GM23338 (cell line): ENCODE results near the gene CDYL. TPM values are rescaled to one million over a fixed set of nuclear protein-coding genes. Genes with fewer than 3 reads are reported as not detected.

ENCODE experiments used
- ATAC-seq: fragments of 200-7000 bp; cut with Tn5 transposase; 3 replicates; pipeline ENCODE4 v1.9.1; 2020
- DNase-seq: peaks from one replicate; pipeline ENCODE4 v3.0.0-alpha.2; 2015; ENCODE audit warnings: low spot score
- H2AFZ ChIP-seq: fragments of 200-600 bp; sonication (generic); 2 replicates; pipeline ENCODE4 v1.8.0; 2016; ENCODE audit warnings: antibody characterized with exemption, mild to moderate bottlenecking, moderate library complexity
- H3F3A ChIP-seq: fragments of 200-600 bp; sonication (generic); replicated peaks from 2 replicates; pipeline ENCODE4 v1.8.0; 2017; ENCODE audit warnings: antibody characterized with exemption, mixed run types, low read depth
- H3K27ac ChIP-seq: fragments of 200-600 bp; sonication (generic); 2 replicates; pipeline ENCODE4 v1.6.1; 2016; ENCODE audit warnings: low read depth
- H3K27me3 ChIP-seq: fragments of 200-600 bp; sonication (generic); 2 replicates; pipeline ENCODE4 v1.8.0; 2016; ENCODE audit warnings: mild to moderate bottlenecking, mixed run types, moderate library complexity; ENCODE audit not compliant: insufficient read depth
- H3K36me3 ChIP-seq: fragments of 200-600 bp; sonication (generic); 2 replicates; pipeline ENCODE4 v1.8.0; 2016; ENCODE audit warnings: mild to moderate bottlenecking; ENCODE audit not compliant: insufficient read depth
- H3K4me1 ChIP-seq: fragments of 200-600 bp; sonication (generic); 2 replicates; pipeline ENCODE4 v1.8.0; 2016; ENCODE audit warnings: mild to moderate bottlenecking, moderate library complexity; ENCODE audit not compliant: insufficient read depth
- H3K4me2 ChIP-seq: fragments of 200-600 bp; sonication (generic); 2 replicates; pipeline ENCODE4 v1.7.1; 2017; ENCODE audit warnings: mixed run types
- H3K4me3 ChIP-seq: fragments of 200-600 bp; sonication (generic); 2 replicates; pipeline ENCODE4 v1.6.1; 2016; ENCODE audit warnings: mixed run types
- H3K79me2 ChIP-seq: fragments of 200-600 bp; sonication (generic); replicated peaks from 2 replicates; pipeline ENCODE4 v1.8.0; 2017; ENCODE audit warnings: mild to moderate bottlenecking; ENCODE audit not compliant: insufficient read depth
- H3K9me2 ChIP-seq: fragments of 200-600 bp; sonication (generic); 2 replicates; pipeline ENCODE4 v1.8.0; 2017; ENCODE audit not compliant: insufficient read depth
- H4K20me1 ChIP-seq: fragments of 200-600 bp; sonication (generic); replicated peaks from 2 replicates; pipeline ENCODE4 v1.8.0; 2017; ENCODE audit warnings: mild to moderate bottlenecking; ENCODE audit not compliant: insufficient read depth
- H3K27ac Mint-ChIP-seq: 2 replicates; pipeline ENCODE4 v1.8.0; 2020; ENCODE audit warnings: inconsistent platforms, mild to moderate bottlenecking, moderate library complexity, mixed read lengths
- H3K27me3 Mint-ChIP-seq: 3 replicates; pipeline ENCODE4 v1.8.0; 2022; ENCODE audit warnings: low read depth, mild to moderate bottlenecking, moderate library complexity, mixed read lengths, inconsistent platforms; ENCODE audit not compliant: insufficient read depth, poor library complexity
- H3K36me3 Mint-ChIP-seq: 3 replicates; pipeline ENCODE4 v1.8.0; 2021; ENCODE audit warnings: low read depth, mild to moderate bottlenecking, inconsistent platforms, moderate library complexity, mixed read lengths
- H3K4me1 Mint-ChIP-seq: 3 replicates; pipeline ENCODE4 v1.8.0; 2020; ENCODE audit warnings: mild to moderate bottlenecking, inconsistent platforms, mixed read lengths
- H3K4me3 Mint-ChIP-seq: 3 replicates; pipeline ENCODE4 v1.8.0; 2021; ENCODE audit warnings: moderate library complexity, mild to moderate bottlenecking, inconsistent platforms, mixed read lengths
- H3K9me3 Mint-ChIP-seq: 3 replicates; pipeline ENCODE4 v1.8.0; 2020; ENCODE audit warnings: moderate library complexity, mild to moderate bottlenecking, inconsistent platforms, mixed read lengths
- CREB1 ChIP-seq: fragments of 250-450 bp; sonication (Bioruptor Pico); IDR thresholded peaks from 2 replicates; pipeline ENCODE4 v1.5.0; 2020; ENCODE audit warnings: low read depth, mild to moderate bottlenecking, moderate library complexity
- EZH2 ChIP-seq: fragments of 200-600 bp; sonication (generic); IDR thresholded peaks from one replicate; pipeline ENCODE4 v1.8.0; 2017; ENCODE audit warnings: antibody characterized with exemption, mild to moderate bottlenecking, low read depth; ENCODE audit not compliant: unreplicated experiment
- NANOG ChIP-seq: IDR thresholded peaks from 2 replicates; pipeline ENCODE4 v1.6.1; 2016; ENCODE audit warnings: antibody characterized with exemption, borderline replicate concordance
- POLR2AphosphoS5 ChIP-seq: IDR thresholded peaks from 2 replicates; pipeline ENCODE4 v1.6.1; 2016; ENCODE audit warnings: antibody characterized with exemption, low read depth
- REST ChIP-seq: IDR thresholded peaks from one replicate; pipeline ENCODE4 v1.6.1; 2018; ENCODE audit warnings: antibody characterized with exemption; ENCODE audit not compliant: unreplicated experiment
- STAT1 ChIP-seq: IDR thresholded peaks from one replicate; pipeline ENCODE4 v1.6.1; 2016; ENCODE audit warnings: antibody characterized with exemption; ENCODE audit not compliant: unreplicated experiment
- ZNF114 ChIP-seq: fragments of 250-450 bp; sonication (Bioruptor Pico); IDR thresholded peaks from 2 replicates; pipeline ENCODE4 v1.5.0; 2020; ENCODE audit warnings: mild to moderate bottlenecking, moderate library complexity
- polyA plus RNA-seq: library from polyadenylated mRNA; unstranded; fragments of >200 nt; fragmentation: Nextera tagmentation; extraction: Ambion mirVana; gene quantifications from 2 replicates; pipeline ENCODE4 v1.2.1, GENCODE V29; 2016
- total RNA-seq: library from RNA; depleted of rRNA; stranded (reverse); fragments of >200 nt; shearing (Covaris generic); gene quantifications from 2 replicates; pipeline ENCODE4 v1.2.3, GENCODE V29; 2014
- TF ChIP-seq, protein P1 (sequence below), 2 experiments: fragments of 200-600 bp in 1 of 2; sonication (generic) in 1 of 2; conservative IDR thresholded peaks; 2 replicates each; pipeline versions ENCODE4 v1.5.1 to v1.6.1; 2016 to 2017; ENCODE audit warnings: antibody characterized with exemption in 2 of 2, low read depth in 2 of 2, mild to moderate bottlenecking in 2 of 2, moderate library complexity in 1 of 2

Gene CDYL
- total and polyA plus RNA-seq, 2 experiments from 2014 or later = 67.2 to 128 TPM

DNA sequence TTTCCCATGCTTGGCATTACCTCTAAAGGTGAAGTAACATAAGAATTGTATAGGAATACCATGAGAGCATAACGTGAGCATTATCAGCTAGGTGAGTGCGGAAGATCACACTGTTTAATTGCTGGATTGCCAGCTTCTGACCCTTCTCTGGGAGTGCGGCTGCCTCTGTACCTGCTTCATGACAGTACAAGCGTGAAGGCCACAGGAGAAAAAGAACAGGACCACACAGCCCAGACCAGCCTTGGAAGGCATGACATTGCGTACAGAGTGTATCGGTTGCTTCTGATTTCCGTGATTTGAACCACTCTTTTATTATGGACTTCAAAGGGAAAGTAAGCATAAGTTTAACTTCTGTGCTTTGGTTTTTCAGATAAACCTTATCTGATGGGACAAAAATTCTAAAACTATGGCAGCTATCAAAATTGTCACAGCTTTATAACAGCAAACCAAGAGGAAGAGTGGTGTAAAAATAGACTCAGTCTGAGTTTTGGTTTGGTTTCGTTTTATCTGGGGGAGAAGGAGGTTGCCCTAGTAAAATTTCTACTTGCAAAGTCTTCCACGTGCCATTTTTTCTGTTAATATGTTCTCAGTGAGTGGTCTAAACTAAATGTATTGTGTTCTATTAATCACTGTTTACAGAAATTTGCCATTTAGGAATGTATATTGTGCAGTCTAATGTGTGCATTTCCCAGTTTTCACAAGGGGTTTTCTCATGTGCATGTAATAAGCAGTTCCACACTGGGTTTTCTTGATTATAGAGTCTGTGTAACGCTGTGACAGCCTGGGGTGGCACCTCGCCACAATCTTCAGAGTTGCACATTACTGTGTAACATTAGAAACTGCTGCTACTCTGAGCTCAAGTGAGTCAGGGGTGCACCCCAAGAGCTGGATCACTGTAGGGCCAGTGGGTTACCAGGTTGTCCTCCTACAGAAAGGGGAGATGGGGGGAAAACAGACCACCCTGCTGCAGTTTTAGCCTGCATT lies 130.4 kb downstream of the CDYL start:
- H3K27me3 ChIP-seq = no peaks in the 10 kb centered on the region
- TF ChIP-seq STAT1 = no peak
- TF ChIP-seq, protein P1, sequence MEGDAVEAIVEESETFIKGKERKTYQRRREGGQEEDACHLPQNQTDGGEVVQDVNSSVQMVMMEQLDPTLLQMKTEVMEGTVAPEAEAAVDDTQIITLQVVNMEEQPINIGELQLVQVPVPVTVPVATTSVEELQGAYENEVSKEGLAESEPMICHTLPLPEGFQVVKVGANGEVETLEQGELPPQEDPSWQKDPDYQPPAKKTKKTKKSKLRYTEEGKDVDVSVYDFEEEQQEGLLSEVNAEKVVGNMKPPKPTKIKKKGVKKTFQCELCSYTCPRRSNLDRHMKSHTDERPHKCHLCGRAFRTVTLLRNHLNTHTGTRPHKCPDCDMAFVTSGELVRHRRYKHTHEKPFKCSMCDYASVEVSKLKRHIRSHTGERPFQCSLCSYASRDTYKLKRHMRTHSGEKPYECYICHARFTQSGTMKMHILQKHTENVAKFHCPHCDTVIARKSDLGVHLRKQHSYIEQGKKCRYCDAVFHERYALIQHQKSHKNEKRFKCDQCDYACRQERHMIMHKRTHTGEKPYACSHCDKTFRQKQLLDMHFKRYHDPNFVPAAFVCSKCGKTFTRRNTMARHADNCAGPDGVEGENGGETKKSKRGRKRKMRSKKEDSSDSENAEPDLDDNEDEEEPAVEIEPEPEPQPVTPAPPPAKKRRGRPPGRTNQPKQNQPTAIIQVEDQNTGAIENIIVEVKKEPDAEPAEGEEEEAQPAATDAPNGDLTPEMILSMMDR (conservative IDR thresholded peaks at IDR 0.05; ENCODE audit: low read depth in 2 of 2) = no peak
- H4K20me1 ChIP-seq = peaks cover 69% of the 10 kb centered on the region
- peaks cover 34% of the 10 kb centered on the region for H3K4me1 ChIP-seq
- peaks cover 13% of the 10 kb centered on the region for H3K27me3 Mint-ChIP-seq
- H3K27ac ChIP-seq = no peak overlapping the region
- no peak overlapping the region for H3K4me3 Mint-ChIP-seq
- no peaks in the 10 kb centered on the region for H3K36me3 ChIP-seq
- ATAC-seq (no peak), DNase-seq (no peak)
- no peak overlapping the region for H3K4me2 ChIP-seq
- no peaks in the 10 kb centered on the region for H3F3A ChIP-seq
- H3K27ac Mint-ChIP-seq = peak overlapping the region; percentile 58; the same call in 1 of the 2 replicates
- H2AFZ ChIP-seq = no peak overlapping the region
- H3K36me3 Mint-ChIP-seq = peaks cover 22% of the 10 kb centered on the region
- peaks cover 99% of the 10 kb centered on the region for H3K79me2 ChIP-seq
- H3K4me1 Mint-ChIP-seq = peaks cover 64% of the 10 kb centered on the region
- H3K4me3 ChIP-seq = no peak overlapping the region
- no peaks in the 10 kb centered on the region; the same call in 2 of the 3 replicates for H3K9me3 Mint-ChIP-seq
- no peaks in the 10 kb centered on the region for H3K9me2 ChIP-seq

DNA sequence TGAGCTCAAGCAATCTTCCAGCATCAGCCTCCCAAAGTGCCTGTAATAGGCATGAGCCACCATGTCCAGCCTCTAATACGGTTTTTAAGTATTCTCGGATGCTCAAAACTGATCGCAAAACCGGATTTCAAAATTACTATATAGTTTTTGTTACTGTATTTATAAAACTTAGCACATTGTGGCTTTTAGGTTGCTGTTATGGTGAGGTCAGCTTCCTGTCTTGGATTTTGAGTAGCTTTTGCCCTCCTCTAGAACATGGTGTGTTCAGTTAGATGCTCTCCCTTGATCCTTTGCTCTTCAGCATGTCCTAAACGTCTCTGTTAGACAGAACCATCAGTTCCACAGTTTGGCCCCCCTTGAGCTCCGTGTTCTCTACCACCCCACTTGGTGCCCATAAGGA lies 131.4 kb downstream of the CDYL start:
- H3K4me3 Mint-ChIP-seq = no peak overlapping the region
- H3K27me3 Mint-ChIP-seq = peaks cover 13% of the 10 kb centered on the region
- Histone ChIP-seq H3F3A (no peaks in the 10 kb centered on the region), H3K27me3 (no peaks in the 10 kb centered on the region), H3K4me3 (no peak overlapping the region), H3K9me2 (no peaks in the 10 kb centered on the region), H3K4me2 (peak overlapping the region; percentile 68), H3K4me1 (peaks cover 42% of the 10 kb centered on the region), H2AFZ (no peak overlapping the region), H4K20me1 (peaks cover 70% of the 10 kb centered on the region), H3K79me2 (peaks cover 100% of the 10 kb centered on the region), H3K36me3 (no peaks in the 10 kb centered on the region), H3K27ac (peak overlapping the region; percentile 19; the same call in 1 of the 2 replicates)
- ATAC-seq (no peak), DNase-seq (no peak)
- H3K36me3 Mint-ChIP-seq = peaks cover 16% of the 10 kb centered on the region
- H3K27ac Mint-ChIP-seq = peak overlapping the region; percentile 68; the same call in 1 of the 2 replicates
- no peaks in the 10 kb centered on the region; the same call in 2 of the 3 replicates for H3K9me3 Mint-ChIP-seq
- peaks cover 67% of the 10 kb centered on the region for H3K4me1 Mint-ChIP-seq
- TF ChIP-seq, protein P1 (conservative IDR thresholded peaks at IDR 0.05; ENCODE audit: low read depth in 2 of 2) = no peak
- TF ChIP-seq EZH2 = no peak
- no peak for TF ChIP-seq NANOG
- TF ChIP-seq CREB1 = no peak
- no peak for TF ChIP-seq ZNF114 (CRISPR knock-in tag)
- TF ChIP-seq STAT1 = no peak
- TF ChIP-seq REST = no peak
- no peak for TF ChIP-seq POLR2AphosphoS5
